Thyroid gland (tissue), 4 donors: ENCODE data around the gene PDE6C.

Source experiments
- POLR2A ChIP-seq, 2 donors: fragments of 450-650 bp; IDR thresholded peaks; one replicate each; pipeline ENCODE4 v1.6.1; 2017; ENCODE audit warnings: antibody characterized with exemption in 2 of 2, mild to moderate bottlenecking in 2 of 2, moderate library complexity in 1 of 2
- TF ChIP-seq, protein P1 (sequence below), 6 experiments: fragments of 200-600 bp in 3 of 6; fragments of 450-650 bp in 3 of 6; sonication (generic) in 3 of 6; IDR thresholded peaks; one replicate each; pipeline ENCODE4 v1.5.1; 2016 to 2019; ENCODE audit warnings: antibody characterized with exemption in 6 of 6, mild to moderate bottlenecking in 2 of 6, inconsistent platforms in 1 of 6, moderate library complexity in 1 of 6

DNA sequence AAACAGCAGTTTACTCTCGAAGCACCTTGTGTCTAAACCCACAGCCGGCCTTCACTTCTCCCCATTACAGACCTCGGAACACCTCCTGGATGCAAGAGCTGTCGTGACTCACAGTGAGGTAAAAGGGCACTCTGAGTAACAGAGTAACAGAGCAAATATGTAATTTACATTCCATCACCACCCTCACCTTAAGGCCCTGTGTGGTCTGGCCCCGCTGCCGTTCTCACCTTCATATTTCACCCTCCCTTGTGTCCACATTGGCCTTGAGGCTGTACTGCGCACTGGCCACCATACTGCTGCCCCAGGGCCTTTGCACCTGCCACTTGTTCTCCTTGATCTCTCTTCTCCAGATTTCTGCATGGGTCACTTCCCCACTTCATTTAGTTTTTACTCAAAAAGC, 33.2 kb upstream of the PDE6C start:
- TF ChIP-seq POLR2A (IDR thresholded peaks at IDR 0.05) = no peak
- TF ChIP-seq, protein P1, sequence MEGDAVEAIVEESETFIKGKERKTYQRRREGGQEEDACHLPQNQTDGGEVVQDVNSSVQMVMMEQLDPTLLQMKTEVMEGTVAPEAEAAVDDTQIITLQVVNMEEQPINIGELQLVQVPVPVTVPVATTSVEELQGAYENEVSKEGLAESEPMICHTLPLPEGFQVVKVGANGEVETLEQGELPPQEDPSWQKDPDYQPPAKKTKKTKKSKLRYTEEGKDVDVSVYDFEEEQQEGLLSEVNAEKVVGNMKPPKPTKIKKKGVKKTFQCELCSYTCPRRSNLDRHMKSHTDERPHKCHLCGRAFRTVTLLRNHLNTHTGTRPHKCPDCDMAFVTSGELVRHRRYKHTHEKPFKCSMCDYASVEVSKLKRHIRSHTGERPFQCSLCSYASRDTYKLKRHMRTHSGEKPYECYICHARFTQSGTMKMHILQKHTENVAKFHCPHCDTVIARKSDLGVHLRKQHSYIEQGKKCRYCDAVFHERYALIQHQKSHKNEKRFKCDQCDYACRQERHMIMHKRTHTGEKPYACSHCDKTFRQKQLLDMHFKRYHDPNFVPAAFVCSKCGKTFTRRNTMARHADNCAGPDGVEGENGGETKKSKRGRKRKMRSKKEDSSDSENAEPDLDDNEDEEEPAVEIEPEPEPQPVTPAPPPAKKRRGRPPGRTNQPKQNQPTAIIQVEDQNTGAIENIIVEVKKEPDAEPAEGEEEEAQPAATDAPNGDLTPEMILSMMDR (IDR thresholded peaks at IDR 0.05) = no peak
